MM.1S (cell line): Measurements from ENCODE around the gene SLC13A4.

Source experiments
- DNase-seq: peaks from one replicate; pipeline ENCODE4 v3.0.0-alpha.2; 2015
- H2AFZ ChIP-seq: fragments of 300-600 bp; sonication (generic); 2 replicates; pipeline ENCODE4 v1.6.0; 2016; ENCODE audit warnings: antibody characterized with exemption, low read length
- H3F3A ChIP-seq: fragments of 300-600 bp; sonication (generic); 2 replicates; pipeline ENCODE4 v1.6.1; 2016; ENCODE audit warnings: mild to moderate bottlenecking, antibody characterized with exemption, low read length, moderate library complexity, mixed read lengths; ENCODE audit not compliant: insufficient read depth
- H3K27ac ChIP-seq: fragments of 300-600 bp; sonication (generic); 2 replicates; pipeline ENCODE4 v1.5.1; 2016; ENCODE audit warnings: mild to moderate bottlenecking, low read length
- H3K27me3 ChIP-seq: fragments of 300-600 bp; sonication (generic); replicated peaks from 2 replicates; pipeline ENCODE4 v1.6.0; 2016; ENCODE audit warnings: low read length; ENCODE audit not compliant: insufficient read depth
- H3K36me3 ChIP-seq: fragments of 300-600 bp; sonication (generic); replicated peaks from 2 replicates; pipeline ENCODE4 v1.6.1; 2016; ENCODE audit warnings: mild to moderate bottlenecking, low read length, mixed read lengths; ENCODE audit not compliant: insufficient read depth
- H3K4me1 ChIP-seq: fragments of 300-600 bp; sonication (generic); 2 replicates; pipeline ENCODE4 v1.6.1; 2016; ENCODE audit warnings: low read length, mixed read lengths
- H3K4me2 ChIP-seq: fragments of 300-600 bp; sonication (generic); 2 replicates; pipeline ENCODE4 v1.6.0; 2016; ENCODE audit warnings: low read depth, low read length
- H3K4me3 ChIP-seq: fragments of 300-600 bp; sonication (generic); 2 replicates; pipeline ENCODE4 v1.5.1; 2016; ENCODE audit warnings: low read length, mixed read lengths
- H3K79me2 ChIP-seq: fragments of 300-600 bp; sonication (generic); 2 replicates; pipeline ENCODE4 v1.6.1; 2016; ENCODE audit warnings: mixed run types, low read length, mixed read lengths
- H3K9ac ChIP-seq: fragments of 300-600 bp; sonication (generic); 2 replicates; pipeline ENCODE4 v1.6.1; 2016; ENCODE audit warnings: low read length, mixed read lengths
- H3K9me2 ChIP-seq: fragments of 300-600 bp; sonication (generic); replicated peaks from 2 replicates; pipeline ENCODE4 v1.6.1; 2016; ENCODE audit warnings: mild to moderate bottlenecking, low read length, mixed read lengths; ENCODE audit not compliant: insufficient read depth
- H3K9me3 ChIP-seq: fragments of 300-600 bp; sonication (generic); replicated peaks from 2 replicates; pipeline ENCODE4 v1.6.1; 2016; ENCODE audit warnings: mild to moderate bottlenecking, low read length, mixed read lengths; ENCODE audit not compliant: insufficient read depth
- H4K20me1 ChIP-seq: fragments of 300-600 bp; sonication (generic); 2 replicates; pipeline ENCODE4 v1.6.1; 2016; ENCODE audit warnings: mild to moderate bottlenecking, low read length, moderate library complexity, mixed read lengths; ENCODE audit not compliant: insufficient read depth
- EZH2 ChIP-seq: fragments of 300-600 bp; sonication (generic); optimal IDR thresholded peaks from 2 replicates; pipeline ENCODE3; 2017; ENCODE audit warnings: low read depth, mild to moderate bottlenecking, antibody characterized with exemption, low read length, mixed read lengths
- EZH2phosphoT487 ChIP-seq: fragments of 300-600 bp; sonication (generic); IDR thresholded peaks from 2 replicates; pipeline ENCODE4 v1.6.1; 2018; ENCODE audit warnings: antibody characterized with exemption, low read length
- TF ChIP-seq, protein P1 (sequence below): fragments of 300-600 bp; sonication (generic); IDR thresholded peaks from 2 replicates; pipeline ENCODE4 v1.5.1; 2016; ENCODE audit warnings: antibody characterized with exemption, low read length, mixed read lengths

The SLC13A4 gene

DNA sequence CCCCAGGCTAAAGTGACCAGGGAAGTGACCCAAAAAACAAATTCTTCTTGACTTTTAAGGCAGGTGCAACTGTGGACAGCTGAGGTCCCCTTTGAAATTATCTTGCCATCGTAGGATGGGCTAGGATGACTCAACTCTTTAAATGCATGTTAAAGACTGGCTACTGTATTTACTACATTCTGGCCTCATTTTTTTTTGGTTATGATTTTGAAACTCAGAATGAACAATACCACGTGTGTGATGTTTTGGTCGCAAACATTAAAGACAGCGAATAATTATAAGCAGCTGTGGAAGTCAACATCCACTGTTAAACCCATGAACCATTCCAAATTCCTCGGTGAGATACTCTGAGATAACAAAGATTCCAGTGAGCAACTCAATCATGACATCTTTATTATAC is 1.2 kb upstream of the SLC13A4 start:
- Histone ChIP-seq H3K4me2 (no peak overlapping the region), H3K4me1 (no peaks in the 10 kb centered on the region), H3K9me3 (no peaks in the 10 kb centered on the region), H3K9ac (no peak overlapping the region), H3K36me3 (no peaks in the 10 kb centered on the region), H3K9me2 (no peaks in the 10 kb centered on the region), H4K20me1 (no peaks in the 10 kb centered on the region), H2AFZ (no peak overlapping the region), H3K79me2 (no peaks in the 10 kb centered on the region), H3K27ac (no peak overlapping the region), H3K27me3 (no peaks in the 10 kb centered on the region), H3K4me3 (no peak overlapping the region), H3F3A (no peaks in the 10 kb centered on the region)
- TF ChIP-seq, protein P1, sequence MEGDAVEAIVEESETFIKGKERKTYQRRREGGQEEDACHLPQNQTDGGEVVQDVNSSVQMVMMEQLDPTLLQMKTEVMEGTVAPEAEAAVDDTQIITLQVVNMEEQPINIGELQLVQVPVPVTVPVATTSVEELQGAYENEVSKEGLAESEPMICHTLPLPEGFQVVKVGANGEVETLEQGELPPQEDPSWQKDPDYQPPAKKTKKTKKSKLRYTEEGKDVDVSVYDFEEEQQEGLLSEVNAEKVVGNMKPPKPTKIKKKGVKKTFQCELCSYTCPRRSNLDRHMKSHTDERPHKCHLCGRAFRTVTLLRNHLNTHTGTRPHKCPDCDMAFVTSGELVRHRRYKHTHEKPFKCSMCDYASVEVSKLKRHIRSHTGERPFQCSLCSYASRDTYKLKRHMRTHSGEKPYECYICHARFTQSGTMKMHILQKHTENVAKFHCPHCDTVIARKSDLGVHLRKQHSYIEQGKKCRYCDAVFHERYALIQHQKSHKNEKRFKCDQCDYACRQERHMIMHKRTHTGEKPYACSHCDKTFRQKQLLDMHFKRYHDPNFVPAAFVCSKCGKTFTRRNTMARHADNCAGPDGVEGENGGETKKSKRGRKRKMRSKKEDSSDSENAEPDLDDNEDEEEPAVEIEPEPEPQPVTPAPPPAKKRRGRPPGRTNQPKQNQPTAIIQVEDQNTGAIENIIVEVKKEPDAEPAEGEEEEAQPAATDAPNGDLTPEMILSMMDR: no peak
- TF ChIP-seq EZH2 (no peak), EZH2phosphoT487 (no peak)
- DNase-seq: no peak

DNA sequence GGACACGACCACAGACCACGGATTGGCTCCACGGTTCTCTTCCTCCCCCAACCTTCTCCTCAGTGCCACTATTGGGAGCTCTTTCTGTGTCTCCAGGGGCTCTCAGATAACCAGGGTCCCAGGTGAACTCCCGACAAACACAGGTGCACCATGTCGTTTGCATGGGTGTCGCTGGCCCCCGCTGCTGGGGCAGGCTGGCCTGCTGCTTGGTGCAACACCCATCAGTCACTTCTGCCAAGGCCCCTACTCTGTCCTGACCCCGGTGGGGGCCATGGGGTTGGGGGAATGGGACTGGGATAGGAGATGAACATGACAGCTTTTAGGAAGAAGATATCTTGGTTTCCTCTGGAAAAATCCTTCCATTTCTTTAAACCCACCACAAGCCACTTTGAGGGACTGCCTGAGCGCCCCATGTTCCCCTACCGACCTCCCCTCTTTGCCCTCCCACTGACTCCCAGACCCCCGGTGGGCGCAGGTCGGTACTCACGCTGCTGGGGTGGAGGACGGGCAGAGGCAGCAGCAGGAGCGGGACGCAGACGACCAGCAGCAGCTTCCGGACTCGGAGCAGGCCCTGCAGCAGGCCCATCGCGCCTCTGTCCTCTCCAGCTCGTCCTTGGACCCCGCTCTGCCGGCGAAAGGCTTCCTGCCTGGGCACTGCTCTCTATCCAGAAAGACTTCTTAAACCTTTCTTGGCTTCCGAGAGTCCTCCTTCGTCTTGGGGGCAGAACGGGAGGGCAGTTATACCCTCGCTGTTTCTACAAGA is 894 bp downstream of the SLC13A4 start:
- no peaks in the 10 kb centered on the region for H4K20me1 ChIP-seq
- H2AFZ ChIP-seq: no peak overlapping the region
- no peak overlapping the region for H3K4me2 ChIP-seq
- no peak for DNase-seq
- no peak overlapping the region for H3K27ac ChIP-seq
- no peaks in the 10 kb centered on the region for H3K9me3 ChIP-seq
- no peaks in the 10 kb centered on the region for H3K27me3 ChIP-seq
- H3K9ac ChIP-seq: no peak overlapping the region
- H3K4me1 ChIP-seq: no peaks in the 10 kb centered on the region
- no peaks in the 10 kb centered on the region for H3K36me3 ChIP-seq
- H3F3A ChIP-seq: no peaks in the 10 kb centered on the region
- TF ChIP-seq EZH2: no peak
- TF ChIP-seq, protein P1: no peak
- TF ChIP-seq EZH2phosphoT487: no peak
- H3K4me3 ChIP-seq: no peak overlapping the region
- H3K9me2 ChIP-seq: no peaks in the 10 kb centered on the region
- no peaks in the 10 kb centered on the region for H3K79me2 ChIP-seq

DNA sequence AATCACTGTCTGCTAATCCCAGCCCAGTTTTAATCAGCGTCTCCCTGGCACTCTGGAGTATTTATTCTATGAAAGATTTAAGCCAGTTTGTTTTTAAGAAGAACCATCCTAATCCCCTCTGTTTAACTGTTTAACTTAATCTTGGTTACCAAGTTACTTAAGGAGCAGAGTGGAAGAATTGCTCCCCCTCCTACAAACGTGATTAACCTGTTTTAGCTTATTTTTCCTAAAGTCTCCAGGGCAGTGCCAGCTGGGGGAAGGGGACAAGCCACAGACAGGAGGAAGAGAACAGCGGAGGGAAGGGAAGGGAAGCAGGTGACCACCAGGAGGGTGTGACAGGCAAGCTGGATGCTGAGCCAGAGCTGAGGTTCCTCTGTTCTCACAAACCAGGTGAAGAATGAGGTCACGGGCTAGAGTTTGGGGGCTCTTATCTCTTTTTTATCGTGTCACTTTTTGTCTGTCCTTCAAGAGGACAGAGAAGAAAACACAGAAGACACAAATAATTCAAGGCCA is 1.7 kb downstream of the SLC13A4 start:
- no peak overlapping the region for H3K4me2 ChIP-seq
- TF ChIP-seq, protein P1: no peak
- TF ChIP-seq EZH2phosphoT487: no peak
- no peak for TF ChIP-seq EZH2
- no peaks in the 10 kb centered on the region for H3K9me2 ChIP-seq
- H3K9me3 ChIP-seq: no peaks in the 10 kb centered on the region
- H3K9ac ChIP-seq: no peak overlapping the region
- H3K27me3 ChIP-seq: no peaks in the 10 kb centered on the region
- no peak overlapping the region for H2AFZ ChIP-seq
- H3K4me1 ChIP-seq: no peaks in the 10 kb centered on the region
- no peaks in the 10 kb centered on the region for H4K20me1 ChIP-seq
- no peak for DNase-seq
- no peak overlapping the region for H3K4me3 ChIP-seq
- H3K27ac ChIP-seq: no peak overlapping the region
- no peaks in the 10 kb centered on the region for H3K36me3 ChIP-seq
- H3K79me2 ChIP-seq: no peaks in the 10 kb centered on the region
- no peaks in the 10 kb centered on the region for H3F3A ChIP-seq
